Type B pancreatic cell (in vitro differentiated cells): ENCODE results near the gene C17orf50. TPM values are rescaled to one million over a fixed set of nuclear protein-coding genes. Genes with fewer than 3 reads are reported as not detected.

Source experiments
- DNase-seq: peaks from one replicate; pipeline ENCODE4 v3.0.0; 2021; ENCODE audit warnings: mixed read lengths; ENCODE audit not compliant: unreplicated experiment; ENCODE audit errors: extremely low spot score
- H3K27ac Mint-ChIP-seq: 2 replicates; pipeline ENCODE4 v1.8.0; 2021; ENCODE audit warnings: mild to moderate bottlenecking, mixed read lengths
- H3K27me3 Mint-ChIP-seq: 2 replicates; pipeline ENCODE4 v1.8.0; 2021; ENCODE audit warnings: mixed read lengths
- H3K36me3 Mint-ChIP-seq: 2 replicates; pipeline ENCODE4 v1.8.0; 2021; ENCODE audit warnings: mixed read lengths
- H3K4me1 Mint-ChIP-seq: one replicate; pipeline ENCODE4 v1.8.0; 2021; ENCODE audit warnings: mixed read lengths; ENCODE audit not compliant: unreplicated experiment
- H3K4me3 Mint-ChIP-seq: 2 replicates; pipeline ENCODE4 v1.8.0; 2021; ENCODE audit warnings: mild to moderate bottlenecking, mixed read lengths
- H3K9me3 Mint-ChIP-seq: 2 replicates; pipeline ENCODE4 v1.8.0; 2021; ENCODE audit warnings: mixed read lengths
- CTCF ChIP-seq: fragments of 200-600 bp; sonication (generic); conservative IDR thresholded peaks from 2 replicates; pipeline ENCODE4 v1.5.0; 2021; ENCODE audit warnings: antibody characterized with exemption, mild to moderate bottlenecking
- total RNA-seq: library from RNA; stranded (reverse); gene quantifications from 2 replicates; pipeline ENCODE4 v1.2.1, GENCODE V29; 2021; ENCODE audit warnings: low replicate concordance

The C17orf50 gene
- total RNA-seq, 1 donor from 2014 or later, result not detected

- Mint-ChIP-seq H3K4me1 (peaks cover 49% of the 10 kb centered on the region), H3K27me3 (peaks cover 10% of the 10 kb centered on the region), H3K36me3 (no peaks in the 10 kb centered on the region), H3K27ac (no peak overlapping the region), H3K4me3 (peak overlapping the region; percentile 84), H3K9me3 (no peaks in the 10 kb centered on the region)
- no peak for DNase-seq
- no peak for TF ChIP-seq CTCF
Measured at GRCh38 chr17:35730400-35731005, 30.2 kb upstream of the C17orf50 start.

GRCh38 chr17:35731239-35731916, 29.3 kb upstream of the C17orf50 start, which contains the start of gene RASL10B:
Gene RASL10B (plus strand): TSS chr17:35731639. CDS start chr17:35735185, 3,546 bp downstream.
- Mint-ChIP-seq H3K36me3 (no peaks in the 10 kb centered on the region), H3K4me3 (peak within 1 kb of the TSS; percentile 92), H3K27ac (no peak within 1 kb of the TSS), H3K4me1 (peaks cover 41% of the 10 kb centered on the region), H3K27me3 (peaks cover 10% of the 10 kb centered on the region), H3K9me3 (no peaks in the 10 kb centered on the region)
- TF ChIP-seq CTCF, result no peak
- peak; percentile 79 for DNase-seq

- Mint-ChIP-seq H3K27me3 (peaks cover 10% of the 10 kb centered on the region), H3K9me3 (no peaks in the 10 kb centered on the region), H3K27ac (no peak overlapping the region), H3K4me3 (peak overlapping the region; percentile 92), H3K4me1 (peaks cover 35% of the 10 kb centered on the region), H3K36me3 (no peaks in the 10 kb centered on the region)
- no peak for TF ChIP-seq CTCF
- peak; percentile 70 for DNase-seq
Measured at GRCh38 chr17:35731917-35732805, 28.5 kb upstream of the C17orf50 start.

GRCh38 chr17:35732806-35733136, 27.9 kb upstream of the C17orf50 start:
- Mint-ChIP-seq H3K27ac (no peak overlapping the region), H3K4me3 (peak overlapping the region; percentile 92), H3K9me3 (no peaks in the 10 kb centered on the region), H3K27me3 (peaks cover 10% of the 10 kb centered on the region), H3K36me3 (no peaks in the 10 kb centered on the region), H3K4me1 (peaks cover 29% of the 10 kb centered on the region)
- TF ChIP-seq CTCF, result no peak
- no peak for DNase-seq

- Mint-ChIP-seq H3K27me3 (peaks cover 10% of the 10 kb centered on the region), H3K27ac (no peak overlapping the region), H3K9me3 (no peaks in the 10 kb centered on the region), H3K4me1 (peaks cover 23% of the 10 kb centered on the region), H3K4me3 (peak overlapping the region; percentile 92), H3K36me3 (no peaks in the 10 kb centered on the region)
- TF ChIP-seq CTCF, result no peak
- DNase-seq, result no peak
Measured at GRCh38 chr17:35733366-35733765, 27.3 kb upstream of the C17orf50 start.
